Neural cell (in vitro differentiated cells): ENCODE measurements around the gene SCGN. TPM values are rescaled to one million over a fixed set of nuclear protein-coding genes. Genes with fewer than 3 reads are reported as not detected.

Source experiments
- H2AFZ ChIP-seq: fragments of 200-600, 300-800 bp; sonication (generic), shearing (Covaris generic); 2 replicates; pipeline ENCODE4 v1.6.0; 2014; ENCODE audit warnings: low read depth, mild to moderate bottlenecking, antibody characterized with exemption, low read length, moderate library complexity
- H3F3A ChIP-seq: fragments of 200-600 bp; shearing (Covaris generic); 2 replicates; pipeline ENCODE4 v1.6.1; 2016; ENCODE audit warnings: mild to moderate bottlenecking, moderate library complexity, mixed read lengths, antibody characterized with exemption, low read length; ENCODE audit not compliant: insufficient read depth, poor library complexity, severe bottlenecking
- H3K27ac ChIP-seq: fragments of 200-600, 300-800 bp; sonication (generic), shearing (Covaris generic); 2 replicates; pipeline ENCODE4 v1.5.1; 2014; ENCODE audit warnings: mild to moderate bottlenecking, low read length, moderate library complexity
- H3K27me3 ChIP-seq: fragments of 300-800, 200-600 bp; sonication (generic), shearing (Covaris generic); 2 replicates; pipeline ENCODE4 v1.6.0; 2014; ENCODE audit warnings: mild to moderate bottlenecking, low read depth, low read length, moderate library complexity; ENCODE audit not compliant: insufficient read depth
- H3K36me3 ChIP-seq: fragments of 300-800, 200-600 bp; sonication (generic), shearing (Covaris generic); 2 replicates; pipeline ENCODE4 v1.5.1; 2014; ENCODE audit warnings: mild to moderate bottlenecking, antibody characterized with exemption, low read length, moderate library complexity; ENCODE audit not compliant: insufficient read depth
- H3K4me2 ChIP-seq: fragments of 300-800, 200-600 bp; sonication (generic), shearing (Covaris generic); 2 replicates; pipeline ENCODE4 v1.6.0; 2014; ENCODE audit warnings: mild to moderate bottlenecking, low read length
- H3K4me3 ChIP-seq: fragments of 300-800, 200-600 bp; sonication (generic), shearing (Covaris generic); 2 replicates; pipeline ENCODE4 v1.5.1; 2014; ENCODE audit warnings: mild to moderate bottlenecking, low read length, moderate library complexity
- H3K79me2 ChIP-seq: fragments of 200-600 bp; shearing (Covaris generic); replicated peaks from 2 replicates; pipeline ENCODE4 v1.6.0; 2014; ENCODE audit warnings: mild to moderate bottlenecking, low read length, moderate library complexity; ENCODE audit not compliant: insufficient read depth
- H3K9ac ChIP-seq: fragments of 300-800, 200-600 bp; sonication (generic), shearing (Covaris generic); 2 replicates; pipeline ENCODE4 v1.6.1; 2016; ENCODE audit warnings: mild to moderate bottlenecking, low read length, mixed read lengths
- H3K9me2 ChIP-seq: fragments of 200-600 bp; shearing (Covaris generic); 2 replicates; pipeline ENCODE4 v1.6.1; 2016; ENCODE audit warnings: mild to moderate bottlenecking, low read length, mixed read lengths; ENCODE audit not compliant: insufficient read depth
- H3K9me3 ChIP-seq: fragments of 200-600, 300-800 bp; sonication (generic), shearing (Covaris generic); 2 replicates; pipeline ENCODE4 v1.6.1; 2016; ENCODE audit warnings: mild to moderate bottlenecking, mixed run types, low read length, moderate library complexity, mixed read lengths
- H4K20me1 ChIP-seq: fragments of 200-600 bp; shearing (Covaris generic); 2 replicates; pipeline ENCODE4 v1.6.1; 2016; ENCODE audit warnings: mild to moderate bottlenecking, mixed run types; ENCODE audit not compliant: insufficient read depth
- EP300 ChIP-seq: fragments of 450-650 bp; conservative IDR thresholded peaks from 2 replicates; pipeline ENCODE4 v1.6.1; 2014; ENCODE audit warnings: antibody characterized with exemption, mild to moderate bottlenecking, moderate library complexity; ENCODE audit not compliant: poor library complexity, severe bottlenecking
- EZH2 ChIP-seq: fragments of 200-600, 300-800 bp; shearing (Covaris generic), sonication (generic); IDR thresholded peaks from 2 replicates; pipeline ENCODE4 v1.6.1; 2014; ENCODE audit warnings: antibody characterized with exemption, low read length, borderline replicate concordance, mild to moderate bottlenecking; ENCODE audit not compliant: insufficient read depth, poor library complexity, severe bottlenecking
- MXI1 ChIP-seq: fragments of 450-650 bp; conservative IDR thresholded peaks from 2 replicates; pipeline ENCODE4 v1.6.1; 2014; ENCODE audit warnings: antibody characterized with exemption, mild to moderate bottlenecking; ENCODE audit not compliant: poor library complexity, severe bottlenecking
- POLR2AphosphoS5 ChIP-seq: IDR thresholded peaks from 2 replicates; pipeline ENCODE4 v1.6.1; 2012
- RAD21 ChIP-seq: fragments of 450-650 bp; conservative IDR thresholded peaks from 2 replicates; pipeline ENCODE4 v1.6.1; 2014; ENCODE audit warnings: antibody characterized with exemption, mild to moderate bottlenecking, moderate library complexity
- SMC3 ChIP-seq: fragments of 450-650 bp; conservative IDR thresholded peaks from 2 replicates; pipeline ENCODE4 v1.6.1; 2014; ENCODE audit warnings: antibody characterized with exemption, mild to moderate bottlenecking, moderate library complexity; ENCODE audit not compliant: poor library complexity
- TAF1 ChIP-seq: IDR thresholded peaks from 2 replicates; pipeline ENCODE4 v1.6.1; 2012; ENCODE audit warnings: low read depth
- polyA plus RNA-seq: library from polyadenylated mRNA; depleted of rRNA; stranded (reverse); fragments of >200 nt; gene quantifications from 2 replicates; pipeline ENCODE4 v1.2.3, GENCODE V29; 2014
- TF ChIP-seq, protein P1 (sequence below): IDR thresholded peaks from 2 replicates; pipeline ENCODE4 v1.6.1; 2012; ENCODE audit warnings: borderline replicate concordance
- TF ChIP-seq, protein P2 (sequence below): fragments of 450-650 bp; IDR thresholded peaks from 2 replicates; pipeline ENCODE4 v1.5.1; 2014; ENCODE audit warnings: antibody characterized with exemption, mild to moderate bottlenecking, moderate library complexity; ENCODE audit not compliant: poor library complexity, severe bottlenecking

SCGN gene
- polyA plus RNA-seq, 1 donor from 2014 or later = 254 TPM

DNA sequence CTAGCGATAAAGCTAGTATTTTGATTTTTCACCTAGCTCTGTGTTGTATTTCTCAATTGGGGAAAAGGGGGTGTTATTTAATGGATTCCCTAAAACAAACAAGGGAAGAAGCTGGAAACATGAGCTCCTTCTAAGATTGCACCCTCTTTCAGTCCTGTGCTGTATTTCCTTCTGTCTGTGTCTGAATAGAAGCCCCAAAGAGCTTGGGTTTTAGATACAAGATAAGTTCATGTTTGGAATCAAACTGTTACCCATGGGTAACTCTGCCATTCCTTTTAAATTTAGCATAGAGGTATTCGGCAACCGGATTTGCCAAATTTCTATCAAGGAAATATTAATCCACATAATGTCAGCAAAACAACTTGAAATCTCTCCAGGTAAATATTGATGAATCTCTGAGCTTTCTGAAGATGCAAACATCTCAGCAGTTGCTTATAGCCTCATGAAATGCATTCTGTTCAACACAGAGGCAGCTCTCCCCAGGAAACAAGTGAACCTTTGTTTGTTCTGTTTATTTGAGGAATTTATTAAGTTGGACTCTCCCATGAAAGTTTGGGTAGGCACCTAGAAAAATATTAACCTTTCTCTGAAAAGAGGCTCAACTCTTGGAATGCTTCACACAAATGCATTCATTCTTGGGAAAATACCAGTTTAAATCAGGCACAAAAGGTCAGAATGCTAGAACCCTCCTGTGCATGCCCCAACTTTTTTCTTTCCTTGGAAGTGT lies 9.9 kb upstream of the SCGN start:
- no peaks in the 10 kb centered on the region for H3F3A ChIP-seq
- no peak overlapping the region for H3K9ac ChIP-seq
- H3K36me3 ChIP-seq = no peaks in the 10 kb centered on the region
- no peak overlapping the region for H2AFZ ChIP-seq
- H3K79me2 ChIP-seq = no peaks in the 10 kb centered on the region
- no peaks in the 10 kb centered on the region for H3K27me3 ChIP-seq
- no peak overlapping the region for H3K4me3 ChIP-seq
- H3K9me2 ChIP-seq = no peaks in the 10 kb centered on the region
- H4K20me1 ChIP-seq = no peaks in the 10 kb centered on the region
- TF ChIP-seq, protein P1, sequence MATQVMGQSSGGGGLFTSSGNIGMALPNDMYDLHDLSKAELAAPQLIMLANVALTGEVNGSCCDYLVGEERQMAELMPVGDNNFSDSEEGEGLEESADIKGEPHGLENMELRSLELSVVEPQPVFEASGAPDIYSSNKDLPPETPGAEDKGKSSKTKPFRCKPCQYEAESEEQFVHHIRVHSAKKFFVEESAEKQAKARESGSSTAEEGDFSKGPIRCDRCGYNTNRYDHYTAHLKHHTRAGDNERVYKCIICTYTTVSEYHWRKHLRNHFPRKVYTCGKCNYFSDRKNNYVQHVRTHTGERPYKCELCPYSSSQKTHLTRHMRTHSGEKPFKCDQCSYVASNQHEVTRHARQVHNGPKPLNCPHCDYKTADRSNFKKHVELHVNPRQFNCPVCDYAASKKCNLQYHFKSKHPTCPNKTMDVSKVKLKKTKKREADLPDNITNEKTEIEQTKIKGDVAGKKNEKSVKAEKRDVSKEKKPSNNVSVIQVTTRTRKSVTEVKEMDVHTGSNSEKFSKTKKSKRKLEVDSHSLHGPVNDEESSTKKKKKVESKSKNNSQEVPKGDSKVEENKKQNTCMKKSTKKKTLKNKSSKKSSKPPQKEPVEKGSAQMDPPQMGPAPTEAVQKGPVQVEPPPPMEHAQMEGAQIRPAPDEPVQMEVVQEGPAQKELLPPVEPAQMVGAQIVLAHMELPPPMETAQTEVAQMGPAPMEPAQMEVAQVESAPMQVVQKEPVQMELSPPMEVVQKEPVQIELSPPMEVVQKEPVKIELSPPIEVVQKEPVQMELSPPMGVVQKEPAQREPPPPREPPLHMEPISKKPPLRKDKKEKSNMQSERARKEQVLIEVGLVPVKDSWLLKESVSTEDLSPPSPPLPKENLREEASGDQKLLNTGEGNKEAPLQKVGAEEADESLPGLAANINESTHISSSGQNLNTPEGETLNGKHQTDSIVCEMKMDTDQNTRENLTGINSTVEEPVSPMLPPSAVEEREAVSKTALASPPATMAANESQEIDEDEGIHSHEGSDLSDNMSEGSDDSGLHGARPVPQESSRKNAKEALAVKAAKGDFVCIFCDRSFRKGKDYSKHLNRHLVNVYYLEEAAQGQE = no peak
- TF ChIP-seq EP300 (no peak), EZH2 (no peak), POLR2AphosphoS5 (no peak), SMC3 (no peak), MXI1 (no peak), RAD21 (no peak), TAF1 (no peak)
- TF ChIP-seq, protein P2, sequence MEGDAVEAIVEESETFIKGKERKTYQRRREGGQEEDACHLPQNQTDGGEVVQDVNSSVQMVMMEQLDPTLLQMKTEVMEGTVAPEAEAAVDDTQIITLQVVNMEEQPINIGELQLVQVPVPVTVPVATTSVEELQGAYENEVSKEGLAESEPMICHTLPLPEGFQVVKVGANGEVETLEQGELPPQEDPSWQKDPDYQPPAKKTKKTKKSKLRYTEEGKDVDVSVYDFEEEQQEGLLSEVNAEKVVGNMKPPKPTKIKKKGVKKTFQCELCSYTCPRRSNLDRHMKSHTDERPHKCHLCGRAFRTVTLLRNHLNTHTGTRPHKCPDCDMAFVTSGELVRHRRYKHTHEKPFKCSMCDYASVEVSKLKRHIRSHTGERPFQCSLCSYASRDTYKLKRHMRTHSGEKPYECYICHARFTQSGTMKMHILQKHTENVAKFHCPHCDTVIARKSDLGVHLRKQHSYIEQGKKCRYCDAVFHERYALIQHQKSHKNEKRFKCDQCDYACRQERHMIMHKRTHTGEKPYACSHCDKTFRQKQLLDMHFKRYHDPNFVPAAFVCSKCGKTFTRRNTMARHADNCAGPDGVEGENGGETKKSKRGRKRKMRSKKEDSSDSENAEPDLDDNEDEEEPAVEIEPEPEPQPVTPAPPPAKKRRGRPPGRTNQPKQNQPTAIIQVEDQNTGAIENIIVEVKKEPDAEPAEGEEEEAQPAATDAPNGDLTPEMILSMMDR = no peak
- no peak overlapping the region for H3K27ac ChIP-seq
- H3K4me2 ChIP-seq = no peak overlapping the region
- no peaks in the 10 kb centered on the region for H3K9me3 ChIP-seq

DNA sequence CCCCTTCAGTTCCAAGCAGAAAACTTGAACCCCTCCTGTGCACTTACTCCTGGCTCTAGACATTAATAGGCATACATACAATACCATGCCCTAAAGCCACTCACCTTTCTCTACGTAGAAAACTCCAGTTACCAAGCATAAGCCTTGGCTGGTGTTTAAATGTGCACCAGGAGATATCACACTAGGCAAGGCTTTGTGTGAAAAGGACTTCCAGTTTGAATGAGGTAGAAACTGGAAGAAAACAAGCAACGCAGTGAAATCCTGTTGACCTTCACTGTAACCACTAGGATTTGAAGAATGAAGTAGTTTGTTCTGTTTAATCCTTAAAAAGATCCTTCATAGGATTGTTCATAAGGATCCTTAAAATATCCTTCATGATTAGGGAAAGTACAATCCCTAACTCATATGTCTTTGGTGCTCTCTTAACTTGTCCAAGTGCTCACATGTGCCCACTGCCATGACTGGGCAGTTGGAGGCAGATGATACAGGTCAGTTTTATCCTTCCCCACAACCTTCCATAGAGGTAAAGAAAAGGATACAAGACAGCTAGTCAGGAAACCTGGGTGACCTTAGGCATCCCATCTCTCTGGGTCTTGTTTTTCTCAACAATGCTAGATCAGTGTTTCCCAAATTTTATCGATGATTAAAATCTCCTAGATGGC lies 9.2 kb upstream of the SCGN start:
- Histone ChIP-seq H4K20me1 (no peaks in the 10 kb centered on the region), H3K4me3 (no peak overlapping the region), H2AFZ (no peak overlapping the region), H3F3A (no peaks in the 10 kb centered on the region), H3K4me2 (no peak overlapping the region), H3K9me3 (no peaks in the 10 kb centered on the region), H3K9me2 (no peaks in the 10 kb centered on the region), H3K79me2 (no peaks in the 10 kb centered on the region), H3K27ac (no peak overlapping the region), H3K9ac (no peak overlapping the region), H3K36me3 (no peaks in the 10 kb centered on the region), H3K27me3 (no peaks in the 10 kb centered on the region)
- no peak for TF ChIP-seq MXI1
- TF ChIP-seq, protein P2 = no peak
- no peak for TF ChIP-seq EP300
- TF ChIP-seq, protein P1 = no peak
- TF ChIP-seq SMC3 = no peak
- no peak for TF ChIP-seq EZH2
- TF ChIP-seq TAF1 = no peak
- no peak for TF ChIP-seq RAD21
- no peak for TF ChIP-seq POLR2AphosphoS5
